Keratinocyte (primary cell): ENCODE results near the gene DRC1. TPM values are rescaled to one million over a fixed set of nuclear protein-coding genes. Genes with fewer than 3 reads are reported as not detected.
"Not testable (repeated sequence)": the region's sequence is repeated elsewhere in the genome, so short reads cannot be mapped to it uniquely, and the experiment has no call there.

Source experiments
- DNase-seq: peaks from one replicate; pipeline ENCODE4 v3.0.0-alpha.2; 2011; ENCODE audit warnings: low read depth, missing footprints, low spot score
- FAIRE-seq: peaks from 2 replicates; lab custom pipeline; 2011; peaks lifted over from hg19 to GRCh38; lab: Jason Lieb, UNC
- H2AFZ ChIP-seq: 2 replicates; pipeline ENCODE4 v1.6.0; 2012; ENCODE audit warnings: low read length, control low read depth, inconsistent platforms; ENCODE audit not compliant: control insufficient read depth
- H3K27ac ChIP-seq: 2 replicates; pipeline ENCODE4 v1.5.1; 2011; ENCODE audit warnings: low read length; ENCODE audit not compliant: control insufficient read depth, insufficient read depth
- H3K27me3 ChIP-seq: 3 replicates; pipeline ENCODE4 v1.6.0; 2011; ENCODE audit warnings: low read length; ENCODE audit not compliant: control insufficient read depth, insufficient read depth; ENCODE audit errors: extremely low read depth
- H3K36me3 ChIP-seq, 2 experiments: 2 replicates in 1 of 2; 3 replicates in 1 of 2; pipeline ENCODE4 v1.5.1; 2011; ENCODE audit warnings: low read length in 2 of 2, mild to moderate bottlenecking in 1 of 2; ENCODE audit not compliant: control insufficient read depth in 2 of 2, insufficient read depth in 2 of 2; ENCODE audit errors: extremely low read depth in 1 of 2
- H3K4me1 ChIP-seq: 3 replicates; pipeline ENCODE4 v1.5.1; 2011; ENCODE audit warnings: low read length; ENCODE audit not compliant: control insufficient read depth, insufficient read depth; ENCODE audit errors: extremely low read depth
- H3K4me2 ChIP-seq: 3 replicates; pipeline ENCODE4 v1.6.0; 2011; ENCODE audit warnings: low read depth, low read length; ENCODE audit not compliant: control insufficient read depth, insufficient read depth; ENCODE audit errors: extremely low read depth
- H3K4me3 ChIP-seq, 3 experiments: fragments of 200-600 bp in 1 of 3; sonication (generic) in 1 of 3; 2 replicates in 2 of 3; 3 replicates in 1 of 3; pipeline ENCODE4 v1.5.1; 2011 to 2016; ENCODE audit warnings: low read length in 3 of 3, mild to moderate bottlenecking in 3 of 3, control low read depth in 2 of 3, inconsistent platforms in 1 of 3, low read depth in 1 of 3, mixed read lengths in 1 of 3, mixed run types in 1 of 3, moderate library complexity in 1 of 3; ENCODE audit not compliant: control insufficient read depth in 2 of 3, insufficient read depth in 2 of 3; ENCODE audit errors: extremely low read depth in 1 of 3
- H3K79me2 ChIP-seq: 2 replicates; pipeline ENCODE4 v1.6.0; 2012; ENCODE audit warnings: low read length; ENCODE audit not compliant: control insufficient read depth, insufficient read depth
- H3K9ac ChIP-seq: 3 replicates; pipeline ENCODE4 v1.6.0; 2011; ENCODE audit warnings: low read length; ENCODE audit not compliant: control insufficient read depth, insufficient read depth; ENCODE audit errors: extremely low read depth
- H3K9me1 ChIP-seq: 3 replicates; pipeline ENCODE4 v1.6.0; 2011; ENCODE audit warnings: low read length; ENCODE audit not compliant: control insufficient read depth, insufficient read depth; ENCODE audit errors: extremely low read depth
- H3K9me3 ChIP-seq: 2 replicates; pipeline ENCODE4 v1.5.1; 2012; ENCODE audit warnings: low read depth, low read length; ENCODE audit not compliant: control insufficient read depth
- H4K20me1 ChIP-seq: 3 replicates; pipeline ENCODE4 v1.6.0; 2011; ENCODE audit warnings: low read length; ENCODE audit not compliant: control insufficient read depth, insufficient read depth; ENCODE audit errors: extremely low read depth
- CTCF ChIP-seq, 3 experiments: IDR thresholded peaks in 1 of 3; conservative IDR thresholded peaks in 1 of 3; optimal IDR thresholded peaks in 1 of 3; 2 replicates in 2 of 3; 3 replicates in 1 of 3; pipeline versions ENCODE3 to v1.5.1; 2011; ENCODE audit warnings: low read length in 3 of 3, mild to moderate bottlenecking in 3 of 3, moderate library complexity in 2 of 3, control low read depth in 1 of 3, inconsistent platforms in 1 of 3; ENCODE audit not compliant: insufficient read depth in 2 of 3; ENCODE audit errors: extremely low read depth in 1 of 3
- EZH2 ChIP-seq: IDR thresholded peaks from one replicate; pipeline ENCODE4 v1.6.1; 2012; ENCODE audit warnings: inconsistent platforms, mild to moderate bottlenecking, low read length, moderate library complexity
- dilution Hi-C: fragments of 300-500 bp; cut with MboI; formaldehyde crosslinking; loops from one replicate; pipeline ENCODE4 v1.7.0; 2020; ENCODE audit warnings: low sequenced_read_pairs; ENCODE audit not compliant: extremely low pct_ligation_motif_present
- polyA plus RNA-seq, 5 experiments: library from polyadenylated mRNA; depleted of rRNA in 3 of 5; stranded (reverse) in 3 of 5; stranded (forward) in 1 of 5; unstranded in 1 of 5; fragments of >200 nt; gene quantifications; 1 replicate in 1 of 5; 2 replicates in 3 of 5; 3 replicates in 1 of 5; pipeline versions ENCODE4 v1.2.1 to v1.2.3, GENCODE V29; 2011 to 2012; ENCODE audit warnings: missing spikeins in 2 of 5, low read depth in 1 of 5, low replicate concordance in 1 of 5

Gene DRC1
- polyA plus RNA-seq, 1 donor (not counting 4 experiments of a cell fraction or from before 2014, with no cell fraction given), result not detected

GRCh38 chr2:26465981-26466471 is 64.3 kb downstream of the DRC1 start:
- H3K9me3 ChIP-seq, result no peaks in the 10 kb centered on the region
- no peak for FAIRE-seq
- H4K20me1 ChIP-seq, result no peaks in the 10 kb centered on the region
- H3K27me3 ChIP-seq, result no peaks in the 10 kb centered on the region
- TF ChIP-seq CTCF (optimal IDR thresholded peaks at IDR 0.05 in 1 of 3, IDR thresholded peaks at IDR 0.05 in 1 of 3, conservative IDR thresholded peaks at IDR 0.05 in 1 of 3; ENCODE audit: extremely low read depth in 1 of 3, insufficient read depth in 2 of 3, low read length in 3 of 3), result no peak
- TF ChIP-seq EZH2, result no peak
- H3K4me1 ChIP-seq, result no peaks in the 10 kb centered on the region
- no peak overlapping the region for H2AFZ ChIP-seq
- no peak for DNase-seq
- H3K36me3 ChIP-seq, result no peaks in the 10 kb centered on the region
- H3K79me2 ChIP-seq, result no peaks in the 10 kb centered on the region
- no peak overlapping the region for H3K27ac ChIP-seq
- dilution Hi-C loops, result no loop called here
- H3K4me3 ChIP-seq, result no peak overlapping the region
- no peak overlapping the region for H3K4me2 ChIP-seq
- H3K9ac ChIP-seq, result no peak overlapping the region
- no peaks in the 10 kb centered on the region for H3K9me1 ChIP-seq

- Histone ChIP-seq H3K27me3 (no peaks in the 10 kb centered on the region), H3K27ac (no peak overlapping the region), H3K9ac (no peak overlapping the region), H3K9me3 (no peaks in the 10 kb centered on the region), H3K9me1 (no peaks in the 10 kb centered on the region), H3K4me3 (no peak overlapping the region), H4K20me1 (no peaks in the 10 kb centered on the region), H3K4me2 (no peak overlapping the region), H3K36me3 (no peaks in the 10 kb centered on the region), H2AFZ (no peak overlapping the region), H3K79me2 (no peaks in the 10 kb centered on the region), H3K4me1 (no peaks in the 10 kb centered on the region)
- DNase-seq (no peak), FAIRE-seq (no peak)
- TF ChIP-seq CTCF (optimal IDR thresholded peaks at IDR 0.05 in 1 of 3, IDR thresholded peaks at IDR 0.05 in 1 of 3, conservative IDR thresholded peaks at IDR 0.05 in 1 of 3; ENCODE audit: extremely low read depth in 1 of 3, insufficient read depth in 2 of 3, low read length in 3 of 3) (no peak), EZH2 (no peak)
- dilution Hi-C loops, result no loop called here
These were observed 65.1 kb downstream of the DRC1 start for GRCh38 chr2:26466662-26467310.

GRCh38 chr2:26468544-26468943 is 66.8 kb downstream of the DRC1 start:
- H3K9me1 ChIP-seq, H3K27me3 ChIP-seq, H3K4me2 ChIP-seq, H3K27ac ChIP-seq, dilution Hi-C loops, H3K36me3 ChIP-seq, H3K9me3 ChIP-seq, H3K9ac ChIP-seq, H4K20me1 ChIP-seq, H3K79me2 ChIP-seq, H3K4me1 ChIP-seq, DNase-seq, FAIRE-seq, H2AFZ ChIP-seq, H3K4me3 ChIP-seq: not testable (repeated sequence)
